HG03039 (cell line): ENCODE data around the gene RBFOX1.

Experiments used
- ATAC-seq: cut with Tn5 transposase; IDR thresholded peaks from one replicate; pipeline ENCODE4 v1.9.1; 2021; ENCODE audit warnings: mild to moderate bottlenecking, moderate library complexity; ENCODE audit not compliant: unreplicated experiment

Gene RBFOX1

DNA sequence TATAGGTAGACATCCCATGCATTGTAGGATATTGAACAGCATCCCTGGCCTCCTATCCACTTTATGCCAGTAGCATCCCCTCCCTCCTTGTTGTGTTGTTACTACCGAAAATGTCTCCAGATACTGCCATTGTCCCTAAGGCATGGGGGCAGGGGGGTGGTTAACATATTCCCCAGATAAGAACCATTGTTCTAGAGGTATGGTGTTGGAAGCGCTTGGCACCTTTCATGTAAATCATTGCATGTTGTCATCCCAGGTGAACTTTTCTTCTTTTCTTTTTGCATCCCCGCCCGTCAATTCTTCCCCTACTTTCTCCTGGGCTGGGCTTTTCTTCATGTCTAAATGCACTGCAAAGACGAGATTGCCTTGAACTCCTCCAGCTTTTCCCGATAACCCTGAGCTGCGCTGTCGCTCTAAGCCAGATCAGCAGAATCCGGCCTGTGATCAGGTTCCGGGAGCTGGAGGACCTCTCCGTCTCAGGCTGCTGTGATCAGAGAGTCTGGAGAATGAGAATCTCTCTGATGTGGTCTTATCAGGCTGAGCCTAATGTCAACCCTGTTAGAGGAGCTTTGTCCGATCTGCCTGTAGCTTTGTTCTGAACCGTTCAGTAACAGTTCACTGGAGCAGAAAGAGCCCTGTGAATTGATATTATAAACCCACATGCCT lies 76.2 kb downstream of the RBFOX1 start:
- ATAC-seq, result no peak

DNA sequence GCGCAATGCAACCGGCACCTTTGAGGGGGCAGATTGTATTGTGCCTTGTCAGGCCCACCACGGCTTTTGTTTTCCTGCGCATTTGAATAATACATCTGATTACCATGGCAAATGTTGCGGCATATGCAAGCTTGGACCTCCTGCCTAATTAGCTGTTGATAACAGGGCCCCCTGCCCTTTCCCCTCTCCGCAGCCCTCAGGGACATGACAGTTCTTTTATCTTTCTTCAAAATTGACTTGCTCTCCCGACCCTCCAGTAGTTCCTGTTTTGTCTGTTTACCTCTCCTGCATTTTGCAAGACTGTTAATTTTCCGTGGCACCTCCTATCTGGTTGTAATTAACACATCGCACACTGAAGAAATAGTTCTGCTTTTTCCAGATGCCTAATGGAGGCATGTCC lies 86.8 kb downstream of the RBFOX1 start:
- ATAC-seq, result no peak

DNA sequence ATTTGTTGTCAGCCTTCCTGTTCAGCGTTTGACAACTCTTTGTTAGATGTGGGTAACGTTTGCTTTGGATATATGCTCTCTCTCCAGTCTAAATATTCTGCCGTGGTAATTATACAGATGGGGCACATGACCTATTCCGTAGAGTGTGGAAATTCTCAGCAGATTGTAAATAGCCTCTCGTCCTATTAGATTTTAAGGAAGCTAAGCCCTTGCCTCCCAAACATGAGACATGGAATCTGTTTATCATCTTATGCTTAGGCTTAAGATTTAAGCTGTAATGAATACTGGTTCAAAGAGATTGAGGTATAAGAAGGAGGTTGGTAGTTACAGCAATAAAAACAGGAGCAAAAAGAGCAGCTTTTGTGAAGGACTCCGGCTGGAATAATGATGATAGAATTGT lies 87.4 kb downstream of the RBFOX1 start:
- no peak for ATAC-seq

DNA sequence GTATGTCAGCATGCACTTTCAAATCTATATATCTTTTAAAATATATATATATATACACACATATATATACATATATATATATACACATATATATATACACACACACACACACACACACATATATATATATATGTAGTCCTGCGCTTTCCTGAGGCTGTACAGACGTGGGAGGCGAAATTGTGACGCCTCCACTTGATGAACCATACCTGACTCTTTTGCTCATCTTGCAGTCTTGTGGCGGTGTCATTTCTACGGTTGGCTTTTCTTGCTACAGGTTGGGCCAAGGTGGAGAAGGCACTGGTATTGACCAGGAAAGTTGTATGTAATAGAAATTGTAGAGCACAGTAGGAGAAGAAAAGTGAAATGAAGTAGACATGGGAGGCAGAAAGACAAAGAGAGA lies 88.2 kb downstream of the RBFOX1 start:
- no peak for ATAC-seq

DNA sequence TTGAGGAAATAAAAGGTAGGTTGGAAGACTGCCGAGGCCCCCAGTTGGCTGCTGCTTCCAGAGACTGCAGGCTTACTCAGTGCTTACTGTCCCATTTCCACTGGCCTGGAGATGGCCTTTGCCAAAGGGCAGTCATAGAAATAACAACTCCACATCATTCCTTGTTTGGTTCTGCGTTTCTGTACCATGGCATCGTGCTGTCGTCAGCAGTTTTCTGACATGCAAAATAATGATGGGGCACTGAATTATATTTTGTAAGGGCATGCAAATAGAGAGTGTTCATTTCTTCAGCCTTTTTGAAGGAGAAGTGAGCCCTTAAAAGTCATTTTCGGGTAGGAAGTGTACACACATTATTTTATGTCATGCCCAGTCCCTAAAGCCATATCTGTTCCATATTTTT lies 88.9 kb downstream of the RBFOX1 start:
- no peak for ATAC-seq

DNA sequence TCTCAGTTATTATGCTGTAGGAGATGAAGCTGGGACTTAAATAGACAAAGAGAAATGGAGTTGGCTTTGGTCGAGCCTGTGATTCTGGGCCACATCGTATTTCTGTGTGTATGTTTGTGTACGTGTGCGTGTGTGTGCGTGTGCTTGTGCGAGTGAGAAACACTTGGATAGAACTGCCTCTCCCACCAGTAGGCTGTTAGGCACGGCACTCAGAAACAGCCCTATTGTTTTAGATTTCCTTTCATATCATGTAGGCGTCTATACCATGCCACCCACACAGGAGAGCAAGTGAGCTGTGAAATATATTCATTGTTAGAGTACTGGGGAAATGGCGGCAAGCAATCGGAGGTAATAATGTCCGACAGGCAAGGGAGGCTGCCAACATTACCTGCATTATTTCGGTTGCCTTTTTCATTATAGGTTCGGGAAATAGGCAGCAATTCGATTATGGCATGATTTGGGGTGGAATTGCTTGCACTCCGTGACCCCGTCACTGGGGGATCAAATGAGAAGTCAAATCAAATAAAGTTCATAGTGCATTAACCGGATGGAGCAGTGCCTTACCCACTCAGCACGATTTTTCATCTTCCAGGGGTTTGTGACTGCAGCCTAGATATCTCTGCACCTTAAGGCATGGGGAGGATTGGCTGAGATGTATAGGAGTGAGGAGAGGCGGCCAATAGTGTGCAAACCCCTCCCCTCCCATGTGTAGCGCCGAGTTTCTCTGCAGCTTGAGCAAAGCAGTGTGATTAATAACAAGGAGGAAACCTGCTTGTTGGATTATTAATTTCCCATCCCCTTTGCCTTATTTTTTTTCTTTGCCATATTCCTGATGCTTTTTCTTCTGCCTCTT lies 89.6 kb downstream of the RBFOX1 start:
- no peak for ATAC-seq

DNA sequence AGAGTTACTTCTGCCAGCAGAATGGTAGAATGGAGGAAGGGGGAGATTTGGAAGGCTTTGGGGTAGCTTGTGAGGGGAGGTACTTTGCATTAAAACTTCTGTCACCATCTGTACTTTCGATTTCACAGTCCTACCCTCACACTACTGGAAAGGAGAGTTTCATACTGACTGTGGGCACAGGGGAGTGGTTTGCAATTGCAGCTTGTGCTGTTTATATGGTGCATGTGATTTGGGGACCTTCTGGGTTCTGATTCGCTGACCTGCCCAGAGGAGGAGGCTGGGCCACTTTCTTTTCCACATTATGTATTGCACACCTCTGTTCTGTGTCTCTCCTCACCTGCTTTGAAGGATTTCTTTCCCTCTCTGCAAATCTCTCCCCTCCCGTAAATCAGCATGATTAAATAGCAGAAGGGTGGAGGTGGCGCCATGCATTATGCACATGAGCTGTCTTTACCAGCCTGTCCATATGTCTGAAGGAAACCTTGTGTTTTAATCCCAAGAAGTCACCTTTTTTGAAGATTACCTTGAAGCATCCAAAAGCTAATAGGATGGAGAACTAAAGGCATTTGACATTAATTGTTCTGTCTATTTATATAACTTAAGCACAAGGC lies 90.9 kb downstream of the RBFOX1 start:
- ATAC-seq, result no peak

DNA sequence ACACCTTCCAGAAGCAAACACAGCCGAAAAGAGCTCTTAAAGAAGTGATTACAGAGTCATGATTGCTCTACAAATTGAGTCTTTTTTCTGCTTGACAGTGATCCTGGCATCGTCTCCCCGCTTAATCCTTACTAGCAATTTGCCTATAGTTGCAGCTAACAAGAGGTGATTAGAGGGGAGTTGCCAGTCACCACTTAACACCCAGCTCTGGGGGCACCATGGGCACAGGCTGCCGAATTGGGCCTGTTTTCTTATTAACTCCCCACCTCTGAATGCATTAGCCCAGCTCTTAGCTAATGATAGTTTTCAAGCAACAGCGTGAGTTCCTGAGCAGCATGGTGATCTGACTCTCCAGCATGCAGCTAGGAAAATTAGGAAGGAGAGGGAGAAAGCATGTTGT lies 93.5 kb downstream of the RBFOX1 start:
- no peak for ATAC-seq

DNA sequence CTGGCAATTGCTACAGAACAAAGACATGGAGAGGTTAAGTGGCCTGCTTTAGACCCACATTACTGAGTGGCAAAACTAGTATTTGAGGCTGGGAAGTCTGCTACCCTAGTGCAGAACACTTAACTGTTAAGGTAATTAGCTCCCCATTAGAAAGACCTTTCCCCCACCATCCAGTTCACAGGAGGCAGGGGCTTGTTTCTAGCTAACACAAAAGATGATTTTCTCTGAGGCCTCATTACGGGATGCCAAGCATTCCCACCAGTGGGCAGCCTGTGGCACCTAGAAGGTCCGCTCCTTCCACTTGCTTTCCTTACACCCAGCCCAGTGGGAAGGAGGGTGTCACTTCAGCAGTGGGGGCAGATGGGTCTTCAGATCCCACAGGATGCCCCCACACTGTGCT lies 99.1 kb downstream of the RBFOX1 start:
- no peak for ATAC-seq

DNA sequence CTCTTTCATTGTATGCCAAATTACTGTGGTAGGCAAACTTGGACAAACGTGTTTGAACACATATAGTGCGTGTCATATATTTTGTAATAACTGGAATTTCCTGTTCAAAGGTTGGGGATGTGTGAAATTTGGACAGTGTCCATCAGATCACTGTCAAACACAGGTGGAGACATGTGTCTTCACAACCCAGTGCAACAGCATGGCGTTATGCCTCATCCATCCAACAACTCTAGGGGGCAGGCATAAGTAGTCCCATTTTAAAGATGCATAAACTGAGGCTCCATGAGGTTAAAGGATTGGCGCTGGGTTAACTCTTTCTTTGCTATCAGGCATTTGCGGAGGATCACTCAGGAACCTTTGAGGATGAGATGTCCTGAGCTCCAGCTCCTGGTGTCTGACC lies 103.7 kb downstream of the RBFOX1 start:
- no peak for ATAC-seq

DNA sequence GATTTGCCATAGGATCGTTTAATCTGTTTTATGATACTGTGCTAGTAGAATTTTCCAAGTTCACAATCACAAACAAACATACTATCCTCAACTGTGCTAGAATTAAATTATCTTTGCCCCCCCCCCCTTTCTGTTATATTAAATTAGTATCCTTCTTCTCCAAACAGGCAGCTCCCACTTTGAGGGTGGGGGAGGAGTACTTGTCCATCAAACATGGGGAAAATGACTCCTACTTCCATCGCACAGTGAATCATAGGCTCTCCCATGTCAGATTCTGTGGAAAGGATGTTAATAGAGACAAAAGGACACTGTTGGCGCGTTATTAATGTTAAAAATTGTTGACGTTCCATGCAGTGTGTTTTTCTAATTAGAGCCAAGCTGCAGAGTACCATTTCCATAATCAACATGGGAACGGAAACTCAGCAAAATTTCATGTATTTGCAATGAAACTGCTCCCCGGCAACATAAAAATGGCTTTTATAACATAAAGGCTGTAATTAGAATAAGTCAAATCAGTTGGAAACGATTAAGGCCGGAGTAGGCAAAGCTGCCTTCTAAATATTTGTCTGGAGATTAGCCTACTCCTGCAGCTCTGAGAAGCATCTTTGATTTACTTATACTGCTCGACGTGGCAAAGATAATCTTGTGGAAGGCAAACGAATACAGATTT lies 104.6 kb downstream of the RBFOX1 start:
- ATAC-seq, result no peak

DNA sequence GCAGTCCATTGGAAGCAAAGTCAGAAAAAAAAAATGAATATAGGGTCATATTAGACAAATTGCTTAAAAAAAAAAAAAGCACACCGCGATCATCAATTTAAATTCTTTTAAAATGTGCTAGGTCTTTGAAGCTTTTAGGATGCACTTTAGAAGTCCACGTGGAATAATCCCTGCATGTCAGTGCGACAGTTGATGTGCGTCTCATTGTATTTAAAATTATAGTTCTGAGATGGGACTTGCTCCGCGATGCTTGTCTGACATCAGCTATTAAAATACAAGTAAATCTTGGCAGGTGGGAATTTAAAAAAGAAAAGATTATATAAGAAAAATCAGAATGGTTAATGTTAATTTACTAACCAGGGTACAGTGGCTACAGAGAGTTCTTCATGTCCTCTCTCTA lies 105.2 kb downstream of the RBFOX1 start:
- no peak for ATAC-seq

DNA sequence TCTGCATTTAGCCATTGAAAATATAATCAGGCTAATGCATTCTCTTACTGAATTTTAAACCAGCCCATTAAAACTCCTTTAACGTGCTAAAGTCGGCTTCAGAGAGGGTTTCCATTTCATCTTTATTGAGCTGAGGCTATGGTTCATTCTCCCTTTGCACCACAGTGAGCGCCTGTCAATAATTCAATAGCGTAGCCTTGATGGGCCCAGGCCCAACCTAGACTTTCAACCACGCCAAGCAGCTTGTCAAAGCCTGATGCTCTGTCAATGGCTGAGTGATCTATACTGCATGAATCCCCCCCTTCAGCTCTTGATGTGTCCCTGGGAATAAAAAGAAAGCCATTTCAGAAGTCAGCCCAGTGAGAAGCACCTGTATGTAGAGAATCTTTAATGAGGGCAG lies 106.0 kb downstream of the RBFOX1 start:
- no peak for ATAC-seq

DNA sequence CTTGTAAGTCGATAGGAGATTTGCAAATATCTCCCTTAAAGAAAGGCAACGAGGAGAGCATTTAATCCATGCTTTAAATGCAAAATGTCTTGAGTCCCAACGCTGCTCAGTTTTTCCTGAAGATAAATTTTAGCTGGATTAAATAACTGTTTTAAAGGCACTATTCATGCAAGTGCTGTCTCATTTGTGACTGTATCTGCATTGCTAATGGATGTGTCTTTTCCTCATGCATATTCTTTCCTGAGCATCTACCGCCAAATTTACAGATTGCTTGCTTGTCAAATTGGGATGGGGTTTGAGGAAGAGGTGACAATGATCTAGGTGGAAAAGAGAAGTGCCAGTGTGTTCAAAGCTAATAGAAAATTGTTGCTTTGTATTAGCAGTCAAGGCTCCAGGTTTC lies 106.9 kb downstream of the RBFOX1 start:
- no peak for ATAC-seq

DNA sequence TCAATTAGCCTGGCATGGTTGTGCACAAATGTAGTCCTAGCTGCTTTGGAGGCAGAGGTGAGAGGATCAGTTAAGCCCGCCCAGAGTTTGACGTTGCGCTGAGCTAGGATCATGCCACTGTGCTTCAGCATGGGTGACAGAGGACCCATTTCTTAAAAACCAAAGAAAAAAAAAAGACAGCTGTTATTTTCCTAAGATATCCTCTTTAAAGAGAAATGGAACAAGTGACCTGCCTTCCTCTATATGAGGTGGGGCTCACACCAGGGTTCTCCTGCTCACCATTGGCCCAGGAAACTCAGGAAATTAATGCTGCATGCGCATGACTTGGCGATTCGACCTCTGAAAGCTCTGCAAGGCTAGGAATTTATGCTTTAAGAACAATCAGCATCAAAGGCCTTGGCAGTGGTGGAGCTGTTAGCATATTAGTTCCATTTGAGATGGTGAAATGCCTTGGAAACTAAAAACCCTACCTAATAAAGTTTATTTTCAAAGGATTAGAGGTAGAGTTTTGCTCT lies 108.3 kb downstream of the RBFOX1 start:
- no peak for ATAC-seq

DNA sequence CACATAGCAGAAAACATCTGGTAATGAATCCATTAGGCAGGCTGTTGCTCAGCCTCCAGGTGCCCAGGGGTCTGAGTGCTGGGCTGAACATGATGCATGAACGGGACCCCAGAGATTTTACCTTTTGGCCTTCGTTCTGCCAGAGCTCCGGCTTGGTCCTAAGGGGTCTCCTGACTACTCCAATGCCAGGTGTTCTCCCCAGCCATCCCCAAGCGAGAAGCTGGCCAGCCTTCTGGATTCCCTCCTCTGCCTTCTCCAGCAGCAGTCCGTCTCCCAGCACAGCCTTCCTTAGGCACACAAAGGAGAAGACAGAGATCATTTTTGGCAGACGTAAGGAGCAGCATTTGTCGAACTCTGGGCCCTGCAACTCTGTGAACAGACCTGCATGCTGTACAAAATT lies 109.4 kb downstream of the RBFOX1 start:
- no peak for ATAC-seq

DNA sequence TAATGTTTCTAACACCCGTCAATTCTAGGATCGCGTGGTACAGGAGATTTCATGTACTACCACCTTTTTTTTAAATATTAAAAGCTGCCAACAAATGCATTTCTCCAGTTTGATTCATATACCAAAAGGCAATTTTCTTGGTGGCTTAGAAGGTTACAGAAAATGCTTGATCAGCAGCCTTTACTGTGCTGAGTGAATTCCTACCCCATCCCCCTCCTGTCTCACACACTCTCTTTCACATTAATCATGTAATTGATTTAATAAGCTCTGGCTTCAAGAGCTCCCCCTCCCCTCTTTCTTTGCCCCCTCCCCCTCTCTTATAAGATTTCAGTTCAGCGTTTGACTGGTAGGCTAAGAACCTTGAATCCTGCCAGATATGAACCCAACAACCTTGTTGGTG lies 110.5 kb downstream of the RBFOX1 start:
- ATAC-seq, result no peak

DNA sequence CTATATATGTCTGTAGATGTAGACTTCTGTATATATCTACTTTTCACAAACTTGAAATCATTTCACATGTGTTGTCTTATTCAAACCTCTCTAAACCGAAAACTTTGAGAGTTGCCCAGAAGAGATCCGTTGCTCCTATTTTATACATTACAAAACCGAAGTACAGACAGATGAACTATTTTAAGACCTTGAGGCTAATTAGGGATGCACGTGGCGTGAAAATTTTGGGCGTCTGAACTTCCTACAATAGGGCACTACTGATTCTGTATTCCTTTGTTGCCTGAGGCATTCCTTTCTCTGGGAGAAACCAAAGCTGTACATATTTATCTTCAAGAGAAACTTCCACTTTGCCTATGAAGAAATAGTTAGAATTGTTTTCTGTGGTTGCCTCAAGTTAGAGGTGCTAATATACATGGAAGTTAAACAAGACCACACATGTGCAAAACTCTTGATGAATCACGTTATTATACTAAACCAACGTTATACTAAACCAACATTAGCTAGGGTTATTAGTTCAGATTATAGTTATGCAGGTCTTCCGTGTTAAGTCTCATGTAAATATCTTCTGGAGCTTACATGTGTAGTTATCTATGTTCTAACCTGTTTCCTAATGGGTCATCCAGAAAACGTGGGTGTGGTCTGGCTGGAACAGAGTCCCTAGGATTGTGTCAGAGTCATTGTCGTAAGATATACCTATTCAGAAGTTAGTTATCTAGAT lies 111.2 kb downstream of the RBFOX1 start:
- no peak for ATAC-seq

DNA sequence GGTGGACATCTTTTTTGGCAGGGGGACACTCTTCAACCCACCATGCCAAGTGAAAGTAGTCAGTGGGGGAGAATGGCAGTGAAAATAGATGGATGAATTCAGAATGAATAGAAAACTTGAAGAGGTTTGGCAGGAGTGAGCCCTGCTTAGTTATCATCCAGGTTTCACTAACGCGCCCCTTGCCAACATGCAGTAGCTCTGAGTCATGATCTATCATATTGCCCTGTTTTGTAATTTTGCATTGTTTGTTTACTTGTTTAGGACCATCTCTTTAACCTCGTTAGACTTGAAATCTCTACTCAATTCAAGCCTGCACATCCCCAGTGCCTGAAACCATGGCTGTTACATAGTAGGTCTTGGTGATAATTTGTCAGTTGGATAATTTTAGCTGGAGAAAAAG lies 116.7 kb downstream of the RBFOX1 start:
- no peak for ATAC-seq

DNA sequence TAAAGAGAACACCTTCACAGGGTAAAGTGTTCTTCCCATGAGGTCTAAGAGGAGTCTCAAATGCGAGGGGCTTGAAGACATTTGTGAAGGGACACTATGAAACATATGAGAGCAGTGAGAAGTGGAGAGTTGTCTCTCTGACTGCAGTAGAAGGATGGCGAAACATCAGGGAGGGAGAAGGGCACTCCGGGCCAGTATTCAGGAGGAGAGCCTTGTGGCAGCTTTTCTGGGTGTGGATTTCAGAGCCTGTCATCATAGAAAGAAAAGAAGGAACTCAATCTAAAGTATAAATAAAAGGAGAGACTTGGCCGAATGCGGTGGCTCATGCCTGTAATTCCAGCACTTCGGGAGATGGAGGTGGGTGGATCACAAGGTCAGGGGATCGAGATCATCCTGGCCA lies 117.2 kb downstream of the RBFOX1 start:
- no peak for ATAC-seq

DNA sequence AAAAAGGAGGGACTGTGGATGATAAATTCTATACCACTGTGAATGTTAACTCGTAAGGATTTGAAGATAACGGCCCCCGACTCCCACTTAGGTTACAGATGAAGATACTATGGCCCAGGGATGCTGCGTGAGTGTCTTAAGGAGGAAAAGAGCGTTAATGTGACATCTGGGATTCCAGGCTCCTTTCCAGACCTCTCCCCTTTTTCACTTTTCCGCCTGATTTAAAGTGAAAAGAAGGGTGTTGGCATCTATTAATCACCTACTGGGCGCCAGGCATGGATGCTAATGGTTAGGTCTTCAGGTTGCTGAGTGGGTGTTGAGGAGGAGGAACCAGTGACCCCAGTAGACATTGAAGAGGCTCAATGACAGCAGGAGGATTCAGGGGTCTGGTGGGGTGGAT lies 117.8 kb downstream of the RBFOX1 start:
- no peak for ATAC-seq
